GM12878 (cell line): ENCODE results near the gene HIVEP3. TPM values are rescaled to one million over a fixed set of nuclear protein-coding genes. Genes with fewer than 3 reads are reported as not detected.

Source experiments
- ATAC-seq: fragments of 200-7000 bp; cut with Tn5 transposase; 3 replicates; pipeline ENCODE4 v1.9.1; 2020; ENCODE audit warnings: mild to moderate bottlenecking, moderate library complexity
- BruUV-seq: library from RNA; stranded (reverse); fragments of 400-500 nt; replicated peaks from 2 replicates; lab custom pipeline; 2021; lab: Mats Ljungman, UMichigan
- CTCF ChIA-PET: fragments of 300-600 bp; sonication (Branson Sonifier 250); formaldehyde crosslinking; extraction: SDS; loops from one replicate; lab custom pipeline; 2021; ENCODE audit warnings: inconsistent platforms; lab: Yijun Ruan, JAX
- POLR2A ChIA-PET: fragments of 350-600 bp; formaldehyde crosslinking; extraction: SDS; loops from one replicate; lab custom pipeline; 2021; ENCODE audit warnings: inconsistent platforms; lab: Charles Lee
- RAD21 ChIA-PET: fragments of 300-600 bp; sonication (Branson Sonifier 250); formaldehyde crosslinking; loops from one replicate; lab custom pipeline; 2023; ENCODE audit warnings: antibody characterized with exemption; ENCODE audit not compliant: unreplicated experiment; lab: Charles Lee
- SMC1A ChIA-PET: fragments of 300-600 bp; sonication (Branson Sonifier 250); formaldehyde crosslinking; loops from one replicate; lab custom pipeline; 2023; ENCODE audit not compliant: unreplicated experiment, uncharacterized antibody; lab: Charles Lee
- DNase-seq: peaks from one replicate; pipeline ENCODE4 v3.0.0-alpha.2; 2011; ENCODE audit warnings: low read depth, low spot score
- FAIRE-seq: peaks from 3 replicates; lab custom pipeline; 2011; peaks lifted over from hg19 to GRCh38; lab: Jason Lieb, UNC
- H2AFZ ChIP-seq: 2 replicates; pipeline ENCODE4 v1.6.0; 2011; ENCODE audit warnings: low read depth, low read length, control low read depth; ENCODE audit not compliant: control insufficient read depth
- H3K27ac ChIP-seq: 2 replicates; pipeline ENCODE4 v1.5.1; 2011; ENCODE audit warnings: control low read depth; ENCODE audit not compliant: control insufficient read depth, insufficient read depth
- H3K27me3 ChIP-seq, 2 experiments: replicated peaks in 1 of 2; 2 replicates each; pipeline versions ENCODE4 v1.6.0 to v1.6.1; 2011; ENCODE audit warnings: low read length in 1 of 2; ENCODE audit not compliant: control insufficient read depth in 2 of 2, insufficient read depth in 2 of 2
- H3K36me3 ChIP-seq, 2 experiments: 2 replicates each; pipeline ENCODE4 v1.5.1; 2011; ENCODE audit warnings: low read length in 1 of 2; ENCODE audit not compliant: control insufficient read depth in 2 of 2, insufficient read depth in 2 of 2
- H3K4me1 ChIP-seq: 2 replicates; pipeline ENCODE4 v1.6.1; 2011; ENCODE audit warnings: mild to moderate bottlenecking, low read length, moderate library complexity, mixed read lengths; ENCODE audit not compliant: control insufficient read depth, insufficient read depth
- H3K4me2 ChIP-seq: 2 replicates; pipeline ENCODE4 v1.6.0; 2011; ENCODE audit warnings: control low read depth; ENCODE audit not compliant: control insufficient read depth, insufficient read depth
- H3K4me3 ChIP-seq: fragments of 200-600 bp; sonication (generic); 2 replicates; pipeline ENCODE4 v1.5.1; 2016
- H3K79me2 ChIP-seq: 2 replicates; pipeline ENCODE4 v1.6.0; 2011; ENCODE audit warnings: low read length; ENCODE audit not compliant: control insufficient read depth, insufficient read depth
- H3K9ac ChIP-seq: 2 replicates; pipeline ENCODE4 v1.8.0; 2011; ENCODE audit warnings: low read length, control low read depth, mixed read lengths; ENCODE audit not compliant: control insufficient read depth, insufficient read depth
- H3K9me3 ChIP-seq: replicated peaks from 3 replicates; pipeline ENCODE4 v1.5.1; 2011; ENCODE audit warnings: mild to moderate bottlenecking, low read length; ENCODE audit not compliant: control insufficient read depth, insufficient read depth
- H4K20me1 ChIP-seq: 2 replicates; pipeline ENCODE4 v1.6.0; 2011; ENCODE audit not compliant: control insufficient read depth, insufficient read depth
- ASH2L ChIP-seq: fragments of 300-600, 200-600 bp; sonication (generic); IDR thresholded peaks from 2 replicates; pipeline ENCODE4 v1.6.1; 2017; ENCODE audit warnings: low read depth, mild to moderate bottlenecking, borderline replicate concordance
- HDAC6 ChIP-seq: fragments of 200-600 bp; sonication (generic); IDR thresholded peaks from one replicate; pipeline ENCODE4 v1.8.0; 2017; ENCODE audit warnings: antibody characterized with exemption; ENCODE audit not compliant: unreplicated experiment
- IKZF1 ChIP-seq: fragments of 450-650 bp; conservative IDR thresholded peaks from 2 replicates; pipeline ENCODE4 v1.6.1; 2017; ENCODE audit warnings: antibody characterized with exemption, mild to moderate bottlenecking
- MEF2A ChIP-seq: IDR thresholded peaks from 2 replicates; pipeline ENCODE4 v1.6.1; 2011; ENCODE audit warnings: low read depth, mild to moderate bottlenecking, low read length, moderate library complexity; ENCODE audit not compliant: insufficient read depth
- PAX8 ChIP-seq: fragments of 450-650 bp; IDR thresholded peaks from 2 replicates; pipeline ENCODE4 v1.6.1; 2017; ENCODE audit warnings: mild to moderate bottlenecking, moderate library complexity
- PML ChIP-seq: IDR thresholded peaks from 2 replicates; pipeline ENCODE4 v1.6.1; 2012; ENCODE audit warnings: low read length, inconsistent platforms
- POLR2A ChIP-seq: IDR thresholded peaks from 2 replicates; pipeline ENCODE4 v1.6.1; 2011; ENCODE audit warnings: low read depth, mild to moderate bottlenecking, low read length
- RBBP5 ChIP-seq: fragments of 200-600 bp; sonication (generic); conservative IDR thresholded peaks from 2 replicates; pipeline ENCODE4 v1.6.1; 2016
- RCOR1 ChIP-seq: conservative IDR thresholded peaks from 2 replicates; pipeline ENCODE4 v1.6.1; 2012; ENCODE audit warnings: low read depth, low read length, improper control_type of control experiment
- RELA ChIP-seq: fragments of 450-650 bp; IDR thresholded peaks from 2 replicates; pipeline ENCODE4 v1.8.0; 2014; ENCODE audit warnings: borderline replicate concordance; ENCODE audit not compliant: partially characterized antibody
- SMAD1 ChIP-seq: fragments of 450-650 bp; IDR thresholded peaks from 2 replicates; pipeline ENCODE4 v1.6.1; 2018; ENCODE audit warnings: mild to moderate bottlenecking, low read depth; ENCODE audit not compliant: partially characterized antibody
- USF2 ChIP-seq: IDR thresholded peaks from 2 replicates; pipeline ENCODE4 v1.6.1; 2011; ENCODE audit warnings: low read depth, low read length, improper control_type of control experiment, borderline replicate concordance
- ZNF217 ChIP-seq: fragments of 450-650 bp; IDR thresholded peaks from 2 replicates; pipeline ENCODE4 v1.6.1; 2017; ENCODE audit warnings: antibody characterized with exemption, mild to moderate bottlenecking
- ZNF592 ChIP-seq: fragments of 450-650 bp; IDR thresholded peaks from 2 replicates; pipeline ENCODE4 v1.6.1; 2017; ENCODE audit warnings: mild to moderate bottlenecking, moderate library complexity
- WGBS: methylation state at CpG from one replicate; pipeline ENCODE4 v1.1.6; 2016; ENCODE audit warnings: low lambda C conversion rate; ENCODE audit not compliant: insufficient replicate concordance, insufficient coverage; ENCODE audit errors: missing lambda C conversion rate; 5-methylcytosine and 5-hydroxymethylcytosine counted together
- in situ Hi-C: fragments of 300-500 bp; cut with MboI; formaldehyde crosslinking; loops from 9 replicates; pipeline ENCODE4 v1.14.3; 2018; ENCODE audit warnings: mixed read lengths
- intact Hi-C: fragments of 100-400 bp; cut with micrococcal nuclease; formaldehyde crosslinking; loops from one replicate; pipeline ENCODE4 v1.14.2; 2022; ENCODE audit not compliant: unreplicated experiment
- polyA plus RNA-seq, 11 experiments: library from polyadenylated mRNA; depleted of rRNA in 4 of 11; unstranded in 6 of 11; stranded (reverse) in 5 of 11; fragments of >200 nt; fragmentation: Nextera tagmentation in 4 of 11; fragmentation: Illumina TruSeq in 1 of 11; extraction: Ambion mirVana in 4 of 11; extraction: Trizol in 1 of 11; gene quantifications; 1 replicate in 1 of 11; 2 replicates in 10 of 11; pipeline versions ENCODE4 v1.2.1 to v1.2.3, GENCODE V29; 2011 to 2016; ENCODE audit warnings: inconsistent platforms in 2 of 11, missing spikeins in 2 of 11, low read depth in 1 of 11
- total RNA-seq, 4 experiments: library from RNA; depleted of rRNA in 3 of 4; stranded (reverse); fragments of >200 nt in 3 of 4; fragmentation: Illumina TruSeq in 1 of 4; extraction: Trizol in 1 of 4; gene quantifications; 2 replicates each; pipeline versions ENCODE4 v1.2.1 to v1.2.3, GENCODE V29; 2013 to 2021

HIVEP3 gene
- total and polyA plus RNA-seq, 10 of the 15 experiments (the other 5 are each of a cell fraction or from before 2014, with no cell fraction given), result 1.8 to 13.6 (median 3.8) TPM

DNA sequence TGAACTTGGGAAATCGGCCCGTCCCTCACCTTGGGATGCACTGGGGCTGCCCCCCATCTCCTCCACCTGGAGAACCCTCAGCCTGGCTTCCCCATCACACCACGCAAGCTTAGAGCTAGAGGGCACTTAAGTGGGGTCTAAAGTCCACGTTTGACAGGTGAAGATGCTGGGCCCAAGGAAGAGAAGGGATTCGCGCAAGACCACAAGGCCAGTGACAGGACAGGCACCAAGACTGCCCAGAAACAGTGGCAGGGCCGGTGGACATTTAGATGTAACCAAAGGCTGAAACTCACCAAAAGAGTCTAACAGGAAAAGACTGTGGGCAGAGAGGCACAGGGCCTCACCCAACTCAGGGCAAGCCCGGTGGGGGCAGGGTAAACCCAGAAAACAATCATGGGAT, 303.4 kb downstream of the HIVEP3 start:
- H3K36me3 ChIP-seq, result no peaks in the 10 kb centered on the region; a peak in 2 of 4 replicates
- ATAC-seq, result no peak
- intact Hi-C loops (no loop called here), in situ Hi-C loops (no loop called here)
- no TSS peak for BruUV-seq
- ChIA-PET RAD21 (no interaction called here), SMC1A (interaction anchor here (0.8 to 1.7 kb wide), 5 partner anchors 11 to 184 kb away, joined by 3 to 11 read pairs (median 3); no protein-coding TSS in a partner anchor), CTCF (interaction anchor here (1.0 to 1.3 kb wide), 2 partner anchors 44 to 46 kb away, joined by 3 read pairs; no protein-coding TSS in a partner anchor), POLR2A (interaction anchor here (1.2 kb wide), 2 partner anchors 20 to 40 kb away, joined by 3 read pairs; no protein-coding TSS in a partner anchor)
- peaks cover under 1% of the 10 kb centered on the region; the same call in 1 of the 2 replicates for H3K4me1 ChIP-seq
- no peak for DNase-seq
- FAIRE-seq, result no peak
- TF ChIP-seq RCOR1 (no peak), ASH2L (no peak), HDAC6 (no peak)
- no peak overlapping the region for H3K27ac ChIP-seq
- H4K20me1 ChIP-seq, result no peaks in the 10 kb centered on the region
- no peaks in the 10 kb centered on the region for H3K79me2 ChIP-seq
- WGBS, result 75% methylated on average over 8 of the region's 8 CpGs
- H3K9ac ChIP-seq, result no peak overlapping the region
- no peaks in the 10 kb centered on the region for H3K27me3 ChIP-seq
- H3K9me3 ChIP-seq, result no peaks in the 10 kb centered on the region
- no peak overlapping the region for H3K4me3 ChIP-seq
- H2AFZ ChIP-seq, result no peak overlapping the region
- H3K4me2 ChIP-seq, result no peak overlapping the region

- Histone ChIP-seq H3K9ac (no peak overlapping the region), H3K4me3 (no peak overlapping the region), H3K27ac (no peak overlapping the region), H2AFZ (no peak overlapping the region), H3K36me3 (no peaks in the 10 kb centered on the region; a peak in 2 of 4 replicates), H3K9me3 (no peaks in the 10 kb centered on the region), H4K20me1 (no peaks in the 10 kb centered on the region), H3K4me2 (no peak overlapping the region), H3K4me1 (no peaks in the 10 kb centered on the region), H3K27me3 (no peaks in the 10 kb centered on the region), H3K79me2 (no peaks in the 10 kb centered on the region)
- ChIA-PET RAD21 (interaction anchor here (0.7 to 1.2 kb wide), 3 partner anchors 52 to 102 kb away, joined by 3 read pairs; no protein-coding TSS in a partner anchor), CTCF (interaction anchor here (1.0 to 1.3 kb wide), 2 partner anchors 44 to 46 kb away, joined by 3 read pairs; no protein-coding TSS in a partner anchor), POLR2A (interaction anchor here (1.2 kb wide), 2 partner anchors 19 to 41 kb away, joined by 3 read pairs; no protein-coding TSS in a partner anchor), SMC1A (interaction anchor here (0.8 to 1.7 kb wide), 7 partner anchors 10 to 184 kb away, joined by 3 to 11 read pairs (median 3); no protein-coding TSS in a partner anchor)
- FAIRE-seq (no peak), ATAC-seq (no peak), DNase-seq (no peak)
- in situ Hi-C loops (no loop called here), intact Hi-C loops (no loop called here)
- WGBS, result 98% methylated on average over 6 of the region's 6 CpGs
- BruUV-seq, result no TSS peak
- TF ChIP-seq POLR2A, result no peak
- TF ChIP-seq USF2, result no peak
- TF ChIP-seq SMAD1, result no peak
- TF ChIP-seq PAX8, result no peak
- TF ChIP-seq MEF2A, result no peak
- TF ChIP-seq ZNF217, result no peak
- no peak for TF ChIP-seq PML
- no peak for TF ChIP-seq RELA
- TF ChIP-seq IKZF1, result no peak
- no peak for TF ChIP-seq RBBP5
- no peak for TF ChIP-seq ZNF592
Observed at GRCh38 chr1:41614818-41615217, 303.9 kb downstream of the HIVEP3 start.
